CD4-positive, CD25-positive, alpha-beta regulatory T cell (primary cell): ENCODE data around the gene OR7G1. TPM values are rescaled to one million over a fixed set of nuclear protein-coding genes. Genes with fewer than 3 reads are reported as not detected.

Experiments used
- ATAC-seq, 2 donors: fragments of 150-1000 bp; cut with Tn5 transposase; one replicate each; pipeline ENCODE4 v1.10.0; 2021; ENCODE audit warnings: low read depth in 2 of 2, moderate number of reproducible peaks in 2 of 2, moderate library complexity in 1 of 2
- DNase-seq, 3 donors: peaks; one replicate each; pipeline versions ENCODE4 v3.0.0 to v3.0.0-alpha.2; 2012 to 2022; ENCODE audit warnings: mixed read lengths in 1 of 3
- H3K27ac ChIP-seq: one replicate; pipeline ENCODE4 v1.7.0; 2013; ENCODE audit warnings: mild to moderate bottlenecking, low read length; ENCODE audit not compliant: insufficient read depth, poor library complexity, severe bottlenecking
- H3K27me3 ChIP-seq: one replicate; pipeline ENCODE4 v1.7.0; 2013; ENCODE audit warnings: low read length; ENCODE audit not compliant: control insufficient read depth, insufficient read depth
- H3K36me3 ChIP-seq: one replicate; pipeline ENCODE4 v1.7.0; 2013; ENCODE audit warnings: mild to moderate bottlenecking, low read length, moderate library complexity; ENCODE audit not compliant: control insufficient read depth, insufficient read depth
- H3K4me1 ChIP-seq: 2 replicates; pipeline ENCODE4 v1.7.0; 2013; ENCODE audit warnings: mild to moderate bottlenecking, low read length; ENCODE audit not compliant: insufficient read depth, control insufficient read depth, poor library complexity, severe bottlenecking
- H3K4me3 ChIP-seq: one replicate; pipeline ENCODE4 v1.7.0; 2013; ENCODE audit warnings: low read depth, mild to moderate bottlenecking, low read length, moderate library complexity
- H3K9me3 ChIP-seq, 2 experiments: 1 replicate in 1 of 2; 2 replicates in 1 of 2; pipeline ENCODE4 v1.7.0; 2013; ENCODE audit warnings: low read length in 2 of 2, mild to moderate bottlenecking in 1 of 2, moderate library complexity in 1 of 2; ENCODE audit not compliant: control insufficient read depth in 2 of 2
- H3K27ac Mint-ChIP-seq, 3 donors: one replicate each; pipeline ENCODE4 v1.8.0; 2020 to 2022; ENCODE audit warnings: mild to moderate bottlenecking in 3 of 3, mixed read lengths in 3 of 3, moderate library complexity in 2 of 3
- H3K27me3 Mint-ChIP-seq: one replicate; pipeline ENCODE4 v1.8.0; 2022; ENCODE audit warnings: mild to moderate bottlenecking, mixed read lengths
- H3K36me3 Mint-ChIP-seq: one replicate; pipeline ENCODE4 v1.8.0; 2020; ENCODE audit warnings: mixed read lengths
- H3K4me1 Mint-ChIP-seq, 4 donors: one replicate each; pipeline ENCODE4 v1.8.0; 2020 to 2022; ENCODE audit warnings: mixed read lengths in 4 of 4, mild to moderate bottlenecking in 1 of 4
- H3K4me3 Mint-ChIP-seq, 4 donors: one replicate each; pipeline ENCODE4 v1.8.0; 2020 to 2022; ENCODE audit warnings: mild to moderate bottlenecking in 4 of 4, mixed read lengths in 4 of 4, moderate library complexity in 3 of 4
- H3K9me3 Mint-ChIP-seq, 7 donors: one replicate each; pipeline ENCODE4 v1.8.0; 2020 to 2022; ENCODE audit warnings: mixed read lengths in 7 of 7, mild to moderate bottlenecking in 3 of 7, moderate library complexity in 2 of 7
- polyA plus RNA-seq, 4 donors: library from polyadenylated mRNA; unstranded; fragments of 300-500 nt; fragmentation: Illumina TruSeq; gene quantifications; one replicate each; pipeline ENCODE4 v1.2.3, GENCODE V29; 2021
- total RNA-seq: library from RNA; stranded (reverse); gene quantifications from one replicate; pipeline ENCODE4 v1.2.3, GENCODE V29; 2022

Gene OR7G1
- total and polyA plus RNA-seq, 5 donors from 2014 or later = not detected

- Mint-ChIP-seq H3K27me3 (peaks cover 4% of the 10 kb centered on the region), H3K4me3 (no peak overlapping the region), H3K27ac (no peak overlapping the region), H3K36me3 (no peaks in the 10 kb centered on the region), H3K9me3 (no peaks in the 10 kb centered on the region), H3K4me1 (peaks cover 0 to 6% (median 0%) of the 10 kb centered on the region in 4 donors)
- Histone ChIP-seq H3K4me3 (no peak overlapping the region), H3K9me3 (no peaks in the 10 kb centered on the region), H3K4me1 (no peaks in the 10 kb centered on the region), H3K27ac (no peak overlapping the region), H3K36me3 (no peaks in the 10 kb centered on the region), H3K27me3 (peaks cover under 1% of the 10 kb centered on the region)
- no peak for DNase-seq
- no peak for ATAC-seq
These were observed 16.9 kb upstream of the OR7G1 start for GRCh38 chr19:9132422-9132821.

DNA sequence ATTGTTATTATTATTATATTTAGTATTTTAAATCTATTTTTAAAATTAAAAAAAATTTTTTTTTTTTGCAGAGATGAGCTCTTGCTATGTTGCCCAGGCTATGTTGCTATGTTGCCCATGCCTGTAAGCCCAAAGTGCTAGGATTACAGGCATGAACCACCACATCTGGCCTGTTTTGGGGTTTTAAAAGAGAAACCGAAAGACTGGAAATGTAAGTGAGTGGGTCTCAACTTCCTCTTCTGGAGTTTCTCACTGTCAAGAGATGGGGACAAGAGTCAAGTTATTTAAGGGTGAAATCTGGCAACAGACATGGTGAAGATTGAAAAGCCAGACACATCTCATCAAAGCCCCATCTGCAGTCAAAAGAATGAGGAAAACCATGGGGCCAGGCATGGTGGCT, 15.4 kb upstream of the OR7G1 start:
- Mint-ChIP-seq H3K27me3 (peaks cover 8% of the 10 kb centered on the region), H3K36me3 (no peaks in the 10 kb centered on the region), H3K4me3 (no peak overlapping the region), H3K9me3 (no peaks in the 10 kb centered on the region), H3K27ac (no peak overlapping the region), H3K4me1 (peaks cover 0 to 3% (median 0%) of the 10 kb centered on the region in 4 donors)
- H3K9me3 ChIP-seq = no peaks in the 10 kb centered on the region
- DNase-seq (peak in 1 of 3 donors; percentile 21), ATAC-seq (no peak)
- H3K27me3 ChIP-seq = peaks cover 5% of the 10 kb centered on the region
- no peak overlapping the region for H3K27ac ChIP-seq
- no peaks in the 10 kb centered on the region for H3K4me1 ChIP-seq
- no peaks in the 10 kb centered on the region for H3K36me3 ChIP-seq
- no peak overlapping the region for H3K4me3 ChIP-seq

- ATAC-seq (no peak), DNase-seq (no peak)
- H3K36me3 Mint-ChIP-seq = no peaks in the 10 kb centered on the region
- Histone ChIP-seq H3K27me3 (peaks cover 5% of the 10 kb centered on the region), H3K4me1 (no peaks in the 10 kb centered on the region), H3K9me3 (no peaks in the 10 kb centered on the region), H3K27ac (no peak overlapping the region), H3K36me3 (no peaks in the 10 kb centered on the region), H3K4me3 (no peak overlapping the region)
- H3K9me3 Mint-ChIP-seq = no peaks in the 10 kb centered on the region
- H3K27me3 Mint-ChIP-seq = peaks cover 9% of the 10 kb centered on the region
- no peak overlapping the region for H3K4me3 Mint-ChIP-seq
- no peak overlapping the region for H3K27ac Mint-ChIP-seq
- H3K4me1 Mint-ChIP-seq = peaks cover 0 to 3% (median 0%) of the 10 kb centered on the region in 4 donors
These were observed 12.6 kb upstream of the OR7G1 start for GRCh38 chr19:9128171-9128570.

DNA sequence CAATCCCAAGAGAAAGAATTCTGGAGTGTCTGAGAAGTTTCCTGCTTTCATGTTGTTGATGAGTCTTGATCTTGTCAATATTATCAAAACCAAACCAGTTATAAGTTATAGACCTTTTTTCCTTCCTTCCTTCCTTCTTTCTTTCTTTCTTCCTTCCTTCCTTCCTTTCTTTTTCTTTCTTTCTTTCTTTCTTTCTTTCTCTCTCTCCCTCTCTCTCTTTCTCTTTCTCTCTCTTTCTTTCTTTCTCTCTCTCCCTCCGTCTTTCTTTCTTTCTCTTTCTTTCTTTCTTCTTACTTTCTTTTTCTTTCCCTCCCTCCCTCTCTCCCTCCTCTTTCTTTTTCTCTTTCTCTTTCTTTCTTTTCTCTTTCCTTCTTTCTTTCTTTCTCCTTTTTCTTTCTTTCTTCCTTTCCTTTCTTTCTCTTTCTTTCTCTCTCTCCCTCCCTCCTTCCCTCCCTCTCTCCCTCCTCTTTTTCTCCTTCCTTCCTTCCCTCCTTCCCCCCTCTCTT, 11.4 kb upstream of the OR7G1 start, which contains the start of gene OR7G3:
TSS of gene OR7G3 (minus strand) at position 51 of the 506 bp plus-strand sequence. CDS start at position 51, 0 bp downstream.
- no peak for ATAC-seq
- Histone ChIP-seq H3K27ac (no peak within 1 kb of the TSS), H3K36me3 (no peaks in the 10 kb centered on the region), H3K27me3 (peaks cover 5% of the 10 kb centered on the region), H3K4me3 (no peak within 1 kb of the TSS), H3K4me1 (no peaks in the 10 kb centered on the region), H3K9me3 (no peaks in the 10 kb centered on the region)
- H3K4me3 Mint-ChIP-seq = no peak within 1 kb of the TSS
- H3K4me1 Mint-ChIP-seq = peaks cover 0 to 3% (median 0%) of the 10 kb centered on the region in 4 donors
- no peak within 1 kb of the TSS for H3K27ac Mint-ChIP-seq
- DNase-seq = no peak
- no peaks in the 10 kb centered on the region for H3K36me3 Mint-ChIP-seq
- H3K9me3 Mint-ChIP-seq = no peaks in the 10 kb centered on the region
- H3K27me3 Mint-ChIP-seq = peaks cover 9% of the 10 kb centered on the region

DNA sequence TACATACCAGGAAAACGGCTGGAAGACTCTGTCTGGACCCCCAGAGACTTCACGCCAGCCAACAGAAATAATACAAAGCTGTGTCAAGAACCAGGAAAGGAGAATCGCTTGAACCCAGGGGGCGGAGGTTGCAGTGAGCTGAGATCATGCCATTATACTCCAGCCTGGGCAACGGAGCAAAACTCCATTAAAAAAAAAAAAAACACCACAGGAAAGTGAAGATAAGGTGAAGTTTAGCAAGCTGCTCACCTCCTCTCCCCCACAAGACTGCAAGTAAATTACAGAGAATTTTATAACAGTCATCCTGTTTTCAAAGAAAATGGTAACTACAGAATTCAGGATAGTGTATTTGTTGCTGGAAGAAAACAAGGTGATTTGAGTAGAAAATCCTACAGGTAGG, 984 bp upstream of the OR7G1 start:
- no peak overlapping the region for H3K4me3 Mint-ChIP-seq
- no peak overlapping the region for H3K27ac ChIP-seq
- no peak overlapping the region for H3K4me3 ChIP-seq
- H3K4me1 Mint-ChIP-seq = no peaks in the 10 kb centered on the region
- no peaks in the 10 kb centered on the region for H3K36me3 ChIP-seq
- no peaks in the 10 kb centered on the region for H3K36me3 Mint-ChIP-seq
- H3K27me3 Mint-ChIP-seq = peaks cover 22% of the 10 kb centered on the region
- H3K4me1 ChIP-seq = no peaks in the 10 kb centered on the region
- no peak overlapping the region for H3K27ac Mint-ChIP-seq
- no peak for DNase-seq
- no peak for ATAC-seq
- no peaks in the 10 kb centered on the region for H3K27me3 ChIP-seq
- H3K9me3 ChIP-seq = no peaks in the 10 kb centered on the region
- peaks cover 0 to 2% (median 0%) of the 10 kb centered on the region in 7 donors for H3K9me3 Mint-ChIP-seq

GRCh38 chr19:9109959-9110358, 5.6 kb downstream of the OR7G1 start:
- Histone ChIP-seq H3K36me3 (no peaks in the 10 kb centered on the region), H3K27me3 (peaks cover 3% of the 10 kb centered on the region), H3K9me3 (no peaks in the 10 kb centered on the region), H3K4me3 (no peak overlapping the region), H3K27ac (no peak overlapping the region), H3K4me1 (no peaks in the 10 kb centered on the region)
- no peak overlapping the region for H3K4me3 Mint-ChIP-seq
- ATAC-seq (no peak), DNase-seq (no peak)
- H3K4me1 Mint-ChIP-seq = no peaks in the 10 kb centered on the region
- H3K9me3 Mint-ChIP-seq = no peaks in the 10 kb centered on the region
- H3K36me3 Mint-ChIP-seq = no peaks in the 10 kb centered on the region
- no peak overlapping the region for H3K27ac Mint-ChIP-seq
- peaks cover 8% of the 10 kb centered on the region for H3K27me3 Mint-ChIP-seq

- no peaks in the 10 kb centered on the region for H3K9me3 ChIP-seq
- H3K4me1 Mint-ChIP-seq = no peaks in the 10 kb centered on the region
- H3K27me3 ChIP-seq = peaks cover 5% of the 10 kb centered on the region
- DNase-seq (no peak), ATAC-seq (no peak)
- H3K4me3 Mint-ChIP-seq = no peak within 1 kb of the TSS
- H3K4me3 ChIP-seq = no peak within 1 kb of the TSS
- H3K27ac ChIP-seq = no peak within 1 kb of the TSS
- H3K36me3 ChIP-seq = no peaks in the 10 kb centered on the region
- no peak within 1 kb of the TSS for H3K27ac Mint-ChIP-seq
- no peaks in the 10 kb centered on the region for H3K4me1 ChIP-seq
- peaks cover 0 to 1% (median 0%) of the 10 kb centered on the region in 7 donors for H3K9me3 Mint-ChIP-seq
- H3K27me3 Mint-ChIP-seq = peaks cover 5% of the 10 kb centered on the region
- H3K36me3 Mint-ChIP-seq = no peaks in the 10 kb centered on the region
These were observed 8.2 kb downstream of the OR7G1 start, which contains the start of gene OR7G2 for GRCh38 chr19:9107375-9107774. OR7G2 (minus strand) TSS chr19:9107475; CDS start chr19:9103243, 4,232 bp downstream.

- Mint-ChIP-seq H3K27me3 (no peaks in the 10 kb centered on the region), H3K9me3 (peaks cover 0 to 4% (median 0%) of the 10 kb centered on the region in 7 donors), H3K36me3 (no peaks in the 10 kb centered on the region), H3K4me3 (no peak within 1 kb of the TSS), H3K4me1 (no peaks in the 10 kb centered on the region), H3K27ac (no peak within 1 kb of the TSS)
- no peak for DNase-seq
- Histone ChIP-seq H3K4me1 (no peaks in the 10 kb centered on the region), H3K4me3 (no peak within 1 kb of the TSS), H3K36me3 (no peaks in the 10 kb centered on the region), H3K27ac (no peak within 1 kb of the TSS), H3K9me3 (no peaks in the 10 kb centered on the region), H3K27me3 (no peaks in the 10 kb centered on the region)
- no peak for ATAC-seq
These were observed 28.8 kb downstream of the OR7G1 start, which contains the start of gene OR1M1 for GRCh38 chr19:9086761-9087160. OR1M1 (plus strand) TSS chr19:9087061; CDS start chr19:9093245, 6,184 bp downstream.
